ENCODE measurements around the gene TOM1L2. TPM values are rescaled to one million over a fixed set of nuclear protein-coding genes. Genes with fewer than 3 reads are reported as not detected.

TOM1L2 gene
- total RNA-seq, 4 donors from 2014 or later: 55.5 to 118 (median 73.3) TPM

GRCh38 chr17:17819561-17819995, 152.6 kb downstream of the TOM1L2 start:
- no peak for DNase-seq
- Histone ChIP-seq H3K4me3 (no peak overlapping the region), H3K27me3 (no peaks in the 10 kb centered on the region), H3K9me3 (no peaks in the 10 kb centered on the region), H3K27ac (peak overlapping the region; percentile 14 to 96 (median 71)), H3K4me1 (peaks cover 68 to 96% (median 76%) of the 10 kb centered on the region in 3 donors), H3K36me3 (peaks cover 21 to 61% (median 37%) of the 10 kb centered on the region in 3 donors)
- intact Hi-C loops (cut with DNase I): loop anchor here (10.0 kb wide), 1 partner anchor 215 kb away; the partner anchor contains the start of genes ATPAF2 and GID4
- no peak for TF ChIP-seq POLR2A (IDR thresholded peaks at IDR 0.05)
- no peak for TF ChIP-seq CTCF (IDR thresholded peaks at IDR 0.05)
- WGBS, 2 donors: 60% methylated on average over 1 to 2 of the region's 12 CpGs

DNA sequence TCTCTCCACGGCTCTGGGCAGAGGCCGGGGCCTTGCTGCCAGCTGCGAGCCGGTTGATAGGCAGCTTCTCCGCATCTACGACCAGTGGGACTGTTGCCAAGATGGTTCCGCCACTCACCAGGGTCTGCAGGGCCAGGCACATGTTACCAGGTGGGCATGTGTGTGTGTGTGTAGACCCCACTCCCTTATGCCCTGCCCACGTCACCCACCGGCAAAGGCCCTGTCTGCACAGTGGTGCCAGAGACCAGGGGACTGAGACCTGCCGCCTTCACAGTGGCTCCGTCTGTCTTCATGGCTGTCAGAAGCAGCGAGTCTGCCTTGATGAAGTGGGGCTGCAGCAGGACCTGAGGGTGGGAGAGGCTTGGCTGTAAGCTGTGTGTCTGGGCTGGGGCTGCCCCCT, 153.1 kb downstream of the TOM1L2 start:
- Histone ChIP-seq H3K4me3 (no peak overlapping the region), H3K36me3 (peaks cover 21 to 65% (median 41%) of the 10 kb centered on the region in 3 donors), H3K27me3 (no peaks in the 10 kb centered on the region), H3K4me1 (peaks cover 68 to 96% (median 71%) of the 10 kb centered on the region in 3 donors), H3K27ac (peak overlapping the region in 3 of 4 donors; percentile 49 to 96 (median 92)), H3K9me3 (no peaks in the 10 kb centered on the region)
- 96% methylated on average over 5 of the region's 12 CpGs; no CpG with 5 or more reads in 1 of the 2 donors for WGBS, 2 donors
- TF ChIP-seq POLR2A (IDR thresholded peaks at IDR 0.05) (no peak), CTCF (IDR thresholded peaks at IDR 0.05) (no peak)
- intact Hi-C loops (cut with DNase I): loop anchor here (10.0 kb wide), 1 partner anchor 216 kb away; the partner anchor contains the start of genes ATPAF2 and GID4
- DNase-seq: no peak

DNA sequence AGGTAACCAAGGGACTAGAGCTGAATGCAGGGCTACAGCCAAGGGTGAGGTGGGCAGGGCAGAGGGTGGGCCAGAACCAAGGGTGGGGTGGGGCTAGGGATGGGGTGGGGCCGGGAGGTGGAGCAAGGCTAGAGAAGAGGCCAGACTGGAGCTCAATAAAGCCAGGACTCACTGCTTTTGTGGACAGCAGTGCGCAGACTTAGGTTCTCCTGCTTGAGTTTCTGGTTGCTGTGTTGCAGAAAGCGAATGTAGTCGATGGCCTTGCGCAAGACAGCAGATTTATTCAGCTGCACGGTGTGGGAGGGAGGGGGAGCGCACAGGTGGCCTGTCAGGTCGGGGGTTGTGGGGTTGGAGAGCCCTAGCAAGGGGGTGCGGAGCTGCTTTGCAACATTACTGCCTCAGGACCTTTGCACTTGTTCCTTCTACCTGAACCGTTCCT, 154.1 kb downstream of the TOM1L2 start:
- TF ChIP-seq CTCF (IDR thresholded peaks at IDR 0.05) (no peak), POLR2A (IDR thresholded peaks at IDR 0.05) (no peak)
- H3K27me3 ChIP-seq: no peaks in the 10 kb centered on the region
- intact Hi-C loops (cut with DNase I): loop anchor here (10.0 kb wide), 1 partner anchor 217 kb away; the partner anchor contains the start of genes ATPAF2 and GID4
- H3K36me3 ChIP-seq: peaks cover 26 to 76% (median 51%) of the 10 kb centered on the region in 3 donors
- 53 to 89% methylated on average over 3 to 7 of the region's 10 CpGs for WGBS, 2 donors
- peak overlapping the region in 3 of 4 donors; percentile 49 to 96 (median 92) for H3K27ac ChIP-seq
- no peak for DNase-seq
- H3K4me3 ChIP-seq: no peak overlapping the region
- H3K4me1 ChIP-seq: peaks cover 64 to 98% (median 64%) of the 10 kb centered on the region in 3 donors
- no peaks in the 10 kb centered on the region for H3K9me3 ChIP-seq

DNA sequence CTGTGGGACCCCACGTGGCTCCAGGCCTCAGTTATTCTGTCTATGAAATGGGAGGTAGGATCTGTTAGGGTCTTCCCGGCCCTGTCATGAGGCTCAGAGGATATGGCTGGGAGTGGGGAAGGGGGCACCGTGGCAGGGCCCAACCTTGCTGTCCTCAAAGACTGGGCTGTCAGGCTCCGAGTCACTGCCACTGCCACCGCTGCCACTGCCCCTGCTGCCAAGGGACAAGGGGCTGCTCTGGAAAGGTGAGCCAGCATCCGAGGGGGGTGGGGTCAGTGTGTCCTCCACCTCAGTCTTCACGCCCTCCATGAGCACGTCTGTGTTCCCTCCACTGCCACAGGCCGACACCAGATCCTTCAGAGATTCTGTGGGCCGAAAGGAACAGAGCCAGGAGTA, 154.7 kb downstream of the TOM1L2 start:
- TF ChIP-seq CTCF (IDR thresholded peaks at IDR 0.05) (no peak), POLR2A (IDR thresholded peaks at IDR 0.05) (peak in 1 of 4 donors; percentile 3)
- WGBS, 2 donors: 84 to 100% methylated on average over 2 to 8 of the region's 10 CpGs
- Histone ChIP-seq H3K4me1 (peaks cover 59 to 98% (median 62%) of the 10 kb centered on the region in 3 donors), H3K27me3 (no peaks in the 10 kb centered on the region), H3K36me3 (peaks cover 29 to 81% (median 53%) of the 10 kb centered on the region in 3 donors), H3K27ac (peak overlapping the region in 2 of 4 donors; percentile 92 to 96), H3K9me3 (no peaks in the 10 kb centered on the region), H3K4me3 (no peak overlapping the region)
- DNase-seq: no peak
- intact Hi-C loops (cut with DNase I): loop anchor here (10.0 kb wide), 1 partner anchor 217 kb away; the partner anchor contains the start of genes ATPAF2 and GID4

DNA sequence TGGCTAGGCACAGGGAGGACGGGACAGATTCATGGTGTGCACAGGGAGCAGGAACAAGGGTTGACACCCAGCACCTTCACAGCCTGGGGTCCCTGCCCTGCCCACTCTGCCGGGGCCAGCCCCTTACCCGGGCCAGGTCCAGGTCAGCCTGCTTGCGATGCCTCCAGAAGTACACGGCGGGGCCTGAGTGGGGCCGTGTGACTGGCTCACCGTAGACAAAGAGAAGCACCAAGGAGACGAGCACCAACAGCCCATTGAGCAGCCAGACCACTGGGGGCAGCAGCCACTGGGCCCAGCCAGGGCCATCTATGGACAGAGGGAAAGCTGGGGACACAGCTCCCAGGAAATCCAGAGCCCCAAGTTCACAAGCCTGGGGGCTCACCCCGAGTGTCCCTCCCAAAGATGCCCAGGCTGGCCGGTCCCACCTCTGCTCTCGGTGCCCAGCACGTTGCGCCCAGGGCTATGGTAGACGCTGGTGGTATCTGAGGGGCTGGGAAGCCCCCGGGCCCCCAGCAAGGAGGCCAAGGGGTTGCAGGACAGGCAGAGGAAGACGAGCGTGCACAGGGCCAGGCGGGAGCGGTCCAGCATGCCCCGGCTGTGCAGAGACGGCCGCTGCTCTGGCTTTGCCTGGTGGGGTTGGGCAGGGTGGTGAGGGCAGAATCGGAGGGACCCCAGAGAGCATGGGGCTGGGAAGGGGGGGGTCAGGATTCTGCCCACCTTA, 155.2 kb downstream of the TOM1L2 start:
- no peak for DNase-seq
- Histone ChIP-seq H3K4me1 (peaks cover 53 to 98% (median 62%) of the 10 kb centered on the region in 3 donors), H3K9me3 (no peaks in the 10 kb centered on the region), H3K27me3 (no peaks in the 10 kb centered on the region), H3K36me3 (peaks cover 29 to 84% (median 53%) of the 10 kb centered on the region in 3 donors), H3K27ac (peak overlapping the region in 2 of 4 donors; percentile 92 to 96), H3K4me3 (no peak overlapping the region)
- intact Hi-C loops (cut with DNase I): loop anchor here (10.0 kb wide), 1 partner anchor 218 kb away; the partner anchor contains the start of genes ATPAF2 and GID4
- TF ChIP-seq CTCF (IDR thresholded peaks at IDR 0.05) (no peak), POLR2A (IDR thresholded peaks at IDR 0.05) (peak in 1 of 4 donors; percentile 5)
- 87 to 100% methylated on average over 1 to 9 of the region's 24 CpGs for WGBS, 2 donors
